Endothelial cell of umbilical vein (primary cell): ENCODE data around the gene APBA3. TPM values are rescaled to one million over a fixed set of nuclear protein-coding genes. Genes with fewer than 3 reads are reported as not detected.

Experiments
- BruUV-seq: library from RNA; stranded (reverse); fragments of 400-500 nt; replicated peaks from 2 replicates; lab custom pipeline; 2021; lab: Mats Ljungman, UMichigan
- CTCF ChIA-PET: fragments of 300-600, 350-600 bp; sonication (Branson Sonifier 250); formaldehyde crosslinking; loops from one replicate; lab custom pipeline; 2021; ENCODE audit warnings: antibody characterized with exemption, inconsistent platforms; lab: Charles Lee
- POLR2A ChIA-PET: fragments of 300-600, 350-600 bp; sonication (Branson Sonifier 250); formaldehyde crosslinking; loops from one replicate; lab custom pipeline; 2021; ENCODE audit warnings: antibody characterized with exemption, inconsistent platforms; lab: Charles Lee
- DNase-seq: peaks from one replicate; pipeline ENCODE4 v3.0.0-alpha.2; 2011; ENCODE audit warnings: low read depth, low spot score
- FAIRE-seq: peaks from 2 replicates; lab custom pipeline; 2011; peaks lifted over from hg19 to GRCh38; lab: Jason Lieb, UNC
- H2AFZ ChIP-seq: 2 replicates; pipeline ENCODE4 v1.6.0; 2012; ENCODE audit warnings: low read depth, low read length, control low read depth, inconsistent platforms
- H3K27ac ChIP-seq: 2 replicates; pipeline ENCODE4 v1.5.1; 2011; ENCODE audit warnings: low read depth, mild to moderate bottlenecking, control low read depth, low read length, moderate library complexity; ENCODE audit not compliant: insufficient read depth
- H3K27me3 ChIP-seq, 2 experiments: 2 replicates each; pipeline versions ENCODE4 v1.6.0 to v1.6.1; 2011; ENCODE audit warnings: low read length in 2 of 2, mixed read lengths in 1 of 2; ENCODE audit not compliant: control insufficient read depth in 2 of 2, insufficient read depth in 2 of 2
- H3K36me3 ChIP-seq, 2 experiments: 2 replicates in 1 of 2; 3 replicates in 1 of 2; pipeline ENCODE4 v1.5.1; 2011; ENCODE audit warnings: low read length in 2 of 2, mild to moderate bottlenecking in 1 of 2, moderate library complexity in 1 of 2; ENCODE audit not compliant: control insufficient read depth in 2 of 2, insufficient read depth in 2 of 2; ENCODE audit errors: extremely low read depth in 1 of 2
- H3K4me1 ChIP-seq: 3 replicates; pipeline ENCODE4 v1.5.1; 2011; ENCODE audit warnings: mild to moderate bottlenecking, low read length; ENCODE audit not compliant: control insufficient read depth, insufficient read depth; ENCODE audit errors: extremely low read depth
- H3K4me2 ChIP-seq: 2 replicates; pipeline ENCODE4 v1.6.1; 2011; ENCODE audit warnings: low read length, control low read depth, mixed read lengths; ENCODE audit not compliant: insufficient read depth
- H3K4me3 ChIP-seq, 3 experiments: fragments of 200-600 bp in 1 of 3; sonication (generic), shearing (Covaris generic) in 1 of 3; replicated peaks in 1 of 3; 2 replicates each; pipeline ENCODE4 v1.5.1; 2011 to 2016; ENCODE audit warnings: control low read depth in 3 of 3, low read length in 3 of 3, mild to moderate bottlenecking in 2 of 3, inconsistent platforms in 1 of 3, low read depth in 1 of 3, moderate library complexity in 1 of 3; ENCODE audit not compliant: insufficient read depth in 1 of 3
- H3K79me2 ChIP-seq: 2 replicates; pipeline ENCODE4 v1.6.0; 2012; ENCODE audit warnings: low read length, inconsistent platforms; ENCODE audit not compliant: control insufficient read depth, insufficient read depth
- H3K9ac ChIP-seq: replicated peaks from 2 replicates; pipeline ENCODE3; 2011; ENCODE audit warnings: low read length, control low read depth; ENCODE audit not compliant: insufficient read depth; ENCODE audit errors: extremely low read depth
- H3K9me1 ChIP-seq: replicated peaks from 3 replicates; pipeline ENCODE4 v1.6.0; 2011; ENCODE audit warnings: mild to moderate bottlenecking, low read length; ENCODE audit not compliant: control insufficient read depth, insufficient read depth; ENCODE audit errors: extremely low read depth
- H3K9me3 ChIP-seq: replicated peaks from 2 replicates; pipeline ENCODE4 v1.5.1; 2012; ENCODE audit warnings: low read length, inconsistent platforms; ENCODE audit not compliant: control insufficient read depth, insufficient read depth
- H4K20me1 ChIP-seq: replicated peaks from 2 replicates; pipeline ENCODE3; 2011; ENCODE audit warnings: mild to moderate bottlenecking, low read length; ENCODE audit not compliant: control insufficient read depth, insufficient read depth; ENCODE audit errors: extremely low read depth
- EZH2 ChIP-seq: IDR thresholded peaks from 2 replicates; pipeline ENCODE4 v1.6.1; 2012; ENCODE audit warnings: borderline replicate concordance, low read depth, mild to moderate bottlenecking, moderate library complexity, low read length, inconsistent platforms; ENCODE audit not compliant: severe bottlenecking
- FOS ChIP-seq: IDR thresholded peaks from 2 replicates; pipeline ENCODE4 v1.6.1; 2011; ENCODE audit warnings: mild to moderate bottlenecking, low read length, moderate library complexity, borderline replicate concordance; ENCODE audit not compliant: insufficient read depth
- GATA2 ChIP-seq: IDR thresholded peaks from 2 replicates; pipeline ENCODE4 v1.7.0; 2011; ENCODE audit warnings: low read depth, mild to moderate bottlenecking, moderate library complexity, mixed read lengths, low read length; ENCODE audit not compliant: insufficient read length, insufficient read depth
- JUN ChIP-seq: IDR thresholded peaks from 2 replicates; pipeline ENCODE4 v1.6.1; 2011; ENCODE audit warnings: borderline replicate concordance, low read depth; ENCODE audit not compliant: insufficient read length, insufficient read depth
- MYC ChIP-seq: IDR thresholded peaks from one replicate; pipeline ENCODE4 v1.6.1; 2011; ENCODE audit warnings: mild to moderate bottlenecking, low read depth, low read length
- POLR2A ChIP-seq: IDR thresholded peaks from 2 replicates; pipeline ENCODE4 v1.6.1; 2012; ENCODE audit warnings: low read depth, mild to moderate bottlenecking, control low read depth, low read length
- POLR2AphosphoS5 ChIP-seq: IDR thresholded peaks from 2 replicates; pipeline ENCODE4 v1.6.1; 2012; ENCODE audit warnings: low read depth, mild to moderate bottlenecking, control low read depth, low read length, moderate library complexity; ENCODE audit not compliant: insufficient read depth
- dilution Hi-C: fragments of 300-500 bp; cut with MboI; formaldehyde crosslinking; loops from one replicate; pipeline ENCODE4 v1.15.0; 2019; ENCODE audit warnings: low sequenced_read_pairs; ENCODE audit not compliant: extremely low pct_ligation_motif_present
- intact Hi-C: fragments of 100-400 bp; cut with micrococcal nuclease; formaldehyde crosslinking; loops from one replicate; pipeline ENCODE4 v1.10.0; 2022
- polyA plus RNA-seq, 4 experiments: library from polyadenylated mRNA; depleted of rRNA in 3 of 4; stranded (reverse) in 3 of 4; unstranded in 1 of 4; fragments of >200 nt; gene quantifications; 2 replicates each; pipeline versions ENCODE4 v1.2.1 to v1.2.3, GENCODE V29; 2011 to 2012; ENCODE audit warnings: missing spikeins in 1 of 4
- total RNA-seq: library from RNA; stranded (reverse); gene quantifications from 2 replicates; pipeline ENCODE4 v1.2.3, GENCODE V29; 2021
- TF ChIP-seq, protein P1 (sequence below): IDR thresholded peaks from 2 replicates; pipeline ENCODE4 v1.6.1; 2011; ENCODE audit not compliant: insufficient read depth, insufficient read length
- TF ChIP-seq, protein P2 (sequence below), 2 donors: IDR thresholded peaks; 1 replicate in 1 of 2; 2 replicates in 1 of 2; pipeline ENCODE4 v1.5.1; 2011; ENCODE audit warnings: low read length in 2 of 2, mild to moderate bottlenecking in 2 of 2, moderate library complexity in 2 of 2, control low read depth in 1 of 2, inconsistent platforms in 1 of 2, low read depth in 1 of 2; ENCODE audit not compliant: insufficient read depth in 1 of 2; ENCODE audit errors: extremely low read depth in 1 of 2

APBA3 gene
- total and polyA plus RNA-seq, 2 donors (not counting 3 experiments of a cell fraction or from before 2014, with no cell fraction given), result 23.4 to 25.1 TPM

DNA sequence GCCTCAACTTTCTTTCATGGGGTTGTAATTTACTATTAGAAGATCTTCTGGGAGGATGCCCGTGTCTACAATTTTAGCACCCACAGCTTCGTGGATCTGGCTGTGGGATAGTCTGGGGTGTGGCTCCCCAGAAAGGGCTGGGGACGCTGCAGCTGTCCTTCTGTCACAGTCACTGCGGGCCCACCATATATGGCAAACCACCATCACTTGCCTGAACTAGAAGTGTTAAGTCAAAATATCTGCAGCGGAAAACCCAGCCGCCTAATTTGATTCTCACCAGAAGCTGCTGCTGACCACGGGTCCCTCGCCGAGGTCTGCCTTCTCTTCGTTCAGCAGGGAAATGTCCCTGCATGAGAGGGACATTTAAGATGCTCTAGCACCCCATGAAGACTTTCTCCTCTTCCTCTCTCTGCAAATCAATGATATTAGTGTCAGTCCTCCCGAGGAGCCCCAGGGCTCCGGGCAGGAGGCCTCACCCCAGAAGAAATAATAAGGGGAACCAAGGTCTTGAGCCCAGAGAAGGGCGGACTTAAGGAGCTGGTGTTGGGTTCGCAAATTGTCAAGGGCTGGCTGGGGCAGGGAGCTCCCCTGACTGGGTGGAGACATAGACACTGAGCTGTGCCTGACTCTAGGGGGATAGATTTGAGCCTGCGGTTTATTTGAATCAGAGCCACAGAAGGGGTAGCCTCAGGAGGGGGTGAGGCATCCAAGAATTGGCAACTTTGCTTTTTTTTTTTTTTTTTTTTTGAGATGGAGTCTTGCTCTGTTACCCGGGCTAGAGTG lies 27.7 kb upstream of the APBA3 start:
- Histone ChIP-seq H3K79me2 (no peaks in the 10 kb centered on the region), H3K4me2 (no peak overlapping the region), H3K4me3 (no peak overlapping the region), H3K9me1 (no peaks in the 10 kb centered on the region), H2AFZ (no peak overlapping the region), H3K4me1 (no peaks in the 10 kb centered on the region), H3K27ac (no peak overlapping the region), H3K9ac (no peak overlapping the region), H3K9me3 (no peaks in the 10 kb centered on the region), H4K20me1 (no peaks in the 10 kb centered on the region), H3K36me3 (no peaks in the 10 kb centered on the region), H3K27me3 (peaks cover 8 to 9% of the 10 kb centered on the region in 2 experiments)
- POLR2A ChIA-PET, result no interaction called here
- FAIRE-seq (no peak), DNase-seq (no peak)
- dilution Hi-C loops, result no loop called here
- TF ChIP-seq MYC (no peak), EZH2 (no peak), GATA2 (no peak), JUN (no peak), POLR2A (no peak), POLR2AphosphoS5 (no peak), FOS (no peak)
- TF ChIP-seq, protein P1, sequence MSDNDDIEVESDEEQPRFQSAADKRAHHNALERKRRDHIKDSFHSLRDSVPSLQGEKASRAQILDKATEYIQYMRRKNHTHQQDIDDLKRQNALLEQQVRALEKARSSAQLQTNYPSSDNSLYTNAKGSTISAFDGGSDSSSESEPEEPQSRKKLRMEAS, result no peak
- TF ChIP-seq, protein P2, sequence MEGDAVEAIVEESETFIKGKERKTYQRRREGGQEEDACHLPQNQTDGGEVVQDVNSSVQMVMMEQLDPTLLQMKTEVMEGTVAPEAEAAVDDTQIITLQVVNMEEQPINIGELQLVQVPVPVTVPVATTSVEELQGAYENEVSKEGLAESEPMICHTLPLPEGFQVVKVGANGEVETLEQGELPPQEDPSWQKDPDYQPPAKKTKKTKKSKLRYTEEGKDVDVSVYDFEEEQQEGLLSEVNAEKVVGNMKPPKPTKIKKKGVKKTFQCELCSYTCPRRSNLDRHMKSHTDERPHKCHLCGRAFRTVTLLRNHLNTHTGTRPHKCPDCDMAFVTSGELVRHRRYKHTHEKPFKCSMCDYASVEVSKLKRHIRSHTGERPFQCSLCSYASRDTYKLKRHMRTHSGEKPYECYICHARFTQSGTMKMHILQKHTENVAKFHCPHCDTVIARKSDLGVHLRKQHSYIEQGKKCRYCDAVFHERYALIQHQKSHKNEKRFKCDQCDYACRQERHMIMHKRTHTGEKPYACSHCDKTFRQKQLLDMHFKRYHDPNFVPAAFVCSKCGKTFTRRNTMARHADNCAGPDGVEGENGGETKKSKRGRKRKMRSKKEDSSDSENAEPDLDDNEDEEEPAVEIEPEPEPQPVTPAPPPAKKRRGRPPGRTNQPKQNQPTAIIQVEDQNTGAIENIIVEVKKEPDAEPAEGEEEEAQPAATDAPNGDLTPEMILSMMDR (IDR thresholded peaks at IDR 0.05; ENCODE audit: extremely low read depth in 1 of 2, insufficient read depth in 1 of 2, low read depth in 1 of 2, low read length in 2 of 2), result no peak
- CTCF ChIA-PET, result interaction anchor here (0.6 to 1.5 kb wide), 2 partner anchors 27 to 33 kb away, joined by 4 to 6 read pairs; no protein-coding TSS in a partner anchor
- intact Hi-C loops, result no loop called here
- BruUV-seq, result no TSS peak
